Mesothelial cell of epicardium (in vitro differentiated cells): Measurements from ENCODE around the gene RNPS1. TPM values are rescaled to one million over a fixed set of nuclear protein-coding genes. Genes with fewer than 3 reads are reported as not detected.
A peak's percentile ranks its signal among the peaks of the same experiment; 100 is the strongest.

Source experiments
- DNase-seq, 2 experiments: peaks; one replicate each; pipeline ENCODE4 v3.0.0; 2021; ENCODE audit warnings: low spot score in 2 of 2; ENCODE audit not compliant: unreplicated experiment in 2 of 2
- H3K27ac Mint-ChIP-seq: 2 replicates; pipeline ENCODE4 v1.8.0; 2021; ENCODE audit warnings: mixed read lengths
- H3K27me3 Mint-ChIP-seq: 2 replicates; pipeline ENCODE4 v1.8.0; 2021; ENCODE audit warnings: low read depth, mixed read lengths
- H3K36me3 Mint-ChIP-seq: 2 replicates; pipeline ENCODE4 v1.8.0; 2021; ENCODE audit warnings: mixed read lengths
- H3K4me1 Mint-ChIP-seq: 2 replicates; pipeline ENCODE4 v1.8.0; 2021; ENCODE audit warnings: mixed read lengths
- H3K4me3 Mint-ChIP-seq: 2 replicates; pipeline ENCODE4 v1.8.0; 2021; ENCODE audit warnings: mild to moderate bottlenecking, moderate library complexity, mixed read lengths
- H3K9me3 Mint-ChIP-seq: 2 replicates; pipeline ENCODE4 v1.8.0; 2021; ENCODE audit warnings: mixed read lengths
- CTCF ChIP-seq: fragments of 200-600 bp; sonication (generic); IDR thresholded peaks from one replicate; pipeline ENCODE4 v1.5.0; 2021; ENCODE audit warnings: antibody characterized with exemption; ENCODE audit not compliant: unreplicated experiment
- total RNA-seq: library from RNA; stranded (reverse); gene quantifications from 3 replicates; pipeline ENCODE4 v1.2.1, GENCODE V29; 2021

The RNPS1 gene
- total RNA-seq, 1 donor from 2014 or later: 229 TPM

DNA sequence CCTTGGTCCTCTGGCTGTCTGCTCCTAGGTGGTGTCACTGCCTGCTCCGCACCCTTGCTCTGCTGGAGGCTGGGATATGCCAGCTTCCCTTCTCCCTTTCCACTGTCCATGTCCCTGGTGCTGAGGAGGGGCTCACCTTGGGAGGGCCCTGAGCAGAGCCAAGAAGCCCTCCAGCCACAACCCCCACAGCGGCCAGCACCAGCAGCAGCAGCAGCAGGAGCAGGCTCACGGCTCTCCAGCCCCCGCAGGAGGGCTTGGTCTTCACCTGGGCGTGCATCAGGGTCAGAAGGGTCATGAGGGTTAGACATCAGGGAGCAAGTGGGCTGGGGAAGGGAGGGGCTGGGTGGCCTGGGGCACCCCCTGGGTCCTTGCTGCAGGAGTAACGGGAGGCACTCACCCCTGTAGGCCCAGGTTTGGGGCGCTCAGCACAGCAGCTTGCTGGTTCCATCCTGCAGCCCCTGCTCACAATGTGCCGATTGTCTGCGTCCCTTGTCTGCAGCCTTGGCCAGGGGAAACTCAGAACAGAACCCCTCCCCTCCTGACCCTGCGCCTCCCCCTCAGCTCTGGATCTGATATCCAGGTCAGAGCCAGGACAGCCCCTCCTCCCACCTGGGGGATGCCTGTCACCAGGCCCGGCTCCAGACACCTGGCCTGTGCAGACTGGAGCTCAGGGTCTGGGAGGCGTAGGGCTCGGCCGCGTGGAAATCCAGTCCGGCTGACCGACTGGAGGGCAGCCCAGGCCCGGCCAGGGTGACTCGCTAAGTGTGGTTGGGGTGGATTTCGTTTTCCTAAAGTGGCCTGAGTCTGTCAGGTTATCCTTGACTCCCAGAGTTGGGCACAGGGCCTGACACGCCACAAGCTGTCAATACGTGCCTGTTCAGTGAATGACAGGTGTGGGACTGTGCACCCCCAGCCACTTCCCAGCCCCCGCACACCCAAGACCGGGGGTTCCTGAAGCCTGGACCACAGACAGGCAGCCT is 57.2 kb downstream of the RNPS1 start, which contains the start of gene BRICD5:
TSS of gene BRICD5 (minus strand) at position 478 of the 980 bp plus-strand sequence. CDS start at position 448, 30 bp downstream.
- Mint-ChIP-seq H3K9me3 (no peaks in the 10 kb centered on the region), H3K4me3 (no peak within 1 kb of the TSS), H3K4me1 (peaks cover 21% of the 10 kb centered on the region), H3K36me3 (peaks cover 6% of the 10 kb centered on the region), H3K27me3 (no peaks in the 10 kb centered on the region), H3K27ac (no peak within 1 kb of the TSS)
- no peak for TF ChIP-seq CTCF
- no peak for DNase-seq

GRCh38 chr16:2210009-2210332 is 58.0 kb downstream of the RNPS1 start:
- Mint-ChIP-seq H3K9me3 (no peaks in the 10 kb centered on the region), H3K27me3 (no peaks in the 10 kb centered on the region), H3K4me1 (peaks cover 19% of the 10 kb centered on the region), H3K27ac (no peak overlapping the region), H3K4me3 (no peak overlapping the region), H3K36me3 (peaks cover 6% of the 10 kb centered on the region)
- DNase-seq: peak in 1 of 2 experiments; percentile 20
- TF ChIP-seq CTCF: no peak

GRCh38 chr16:2209258-2210008 is 58.5 kb downstream of the RNPS1 start:
- no peak overlapping the region for H3K4me3 Mint-ChIP-seq

GRCh38 chr16:2208772-2209171 is 59.2 kb downstream of the RNPS1 start:
- DNase-seq: no peak
- TF ChIP-seq CTCF: no peak
- Mint-ChIP-seq H3K4me1 (peaks cover 24% of the 10 kb centered on the region), H3K27ac (no peak overlapping the region), H3K36me3 (peaks cover 6% of the 10 kb centered on the region), H3K27me3 (no peaks in the 10 kb centered on the region), H3K4me3 (no peak overlapping the region), H3K9me3 (no peaks in the 10 kb centered on the region)

More at GRCh38 chr16:2209258-2210008, 58.5 kb downstream of the RNPS1 start:
- Mint-ChIP-seq H3K9me3 (no peaks in the 10 kb centered on the region), H3K4me1 (peaks cover 22% of the 10 kb centered on the region), H3K27me3 (no peaks in the 10 kb centered on the region), H3K27ac (no peak overlapping the region), H3K36me3 (peaks cover 6% of the 10 kb centered on the region)
- TF ChIP-seq CTCF: no peak
- DNase-seq: no peak

- no peak for TF ChIP-seq CTCF
- Mint-ChIP-seq H3K4me1 (peaks cover 20% of the 10 kb centered on the region), H3K36me3 (peaks cover 6% of the 10 kb centered on the region), H3K27me3 (no peaks in the 10 kb centered on the region), H3K9me3 (no peaks in the 10 kb centered on the region), H3K4me3 (no peak overlapping the region), H3K27ac (no peak overlapping the region)
- no peak for DNase-seq
These were observed 59.6 kb downstream of the RNPS1 start for GRCh38 chr16:2208308-2208707.
